Adipocyte (in vitro differentiated cells): ENCODE data around the gene FAM89A.

Experiments used
- DNase-seq: peaks from one replicate; pipeline ENCODE4 v3.0.0-alpha.2; 2015; ENCODE audit warnings: low read depth
- H3K27me3 ChIP-seq: replicated peaks from 2 replicates; pipeline ENCODE4 v1.7.0; 2013; ENCODE audit warnings: mild to moderate bottlenecking, low read length, moderate library complexity; ENCODE audit not compliant: control insufficient read depth, insufficient read depth
- H3K36me3 ChIP-seq: 2 replicates; pipeline ENCODE4 v1.7.0; 2013; ENCODE audit warnings: low read length, mild to moderate bottlenecking, moderate library complexity; ENCODE audit not compliant: control insufficient read depth, insufficient read depth, severe bottlenecking
- H3K4me1 ChIP-seq: 2 replicates; pipeline ENCODE4 v1.7.0; 2013; ENCODE audit warnings: mild to moderate bottlenecking, low read length, moderate library complexity; ENCODE audit not compliant: control insufficient read depth, insufficient read depth
- H3K4me3 ChIP-seq: 2 replicates; pipeline ENCODE4 v1.7.0; 2013; ENCODE audit warnings: mild to moderate bottlenecking, low read length, moderate library complexity
- H3K9ac ChIP-seq: 2 replicates; pipeline ENCODE4 v1.7.0; 2013; ENCODE audit warnings: mild to moderate bottlenecking, low read length, moderate library complexity
- H3K9me3 ChIP-seq: 2 replicates; pipeline ENCODE4 v1.7.0; 2013; ENCODE audit warnings: mild to moderate bottlenecking, low read length, moderate library complexity; ENCODE audit not compliant: control insufficient read depth

Gene FAM89A

GRCh38 chr1:231040019-231040799 is at the start of gene FAM89A:
Gene FAM89A, minus strand, starts transcription at chr1:231040254. Its CDS starts 43 bp downstream, at chr1:231040211.
- peak within 1 kb of the TSS; percentile 92 for H3K9ac ChIP-seq
- peak within 1 kb of the TSS; percentile 87 for H3K4me3 ChIP-seq
- peaks cover 3% of the 10 kb centered on the region for H3K27me3 ChIP-seq
- peaks cover 19% of the 10 kb centered on the region for H3K9me3 ChIP-seq
- H3K36me3 ChIP-seq: no peaks in the 10 kb centered on the region
- peaks cover 35% of the 10 kb centered on the region for H3K4me1 ChIP-seq
- peak; percentile 82 for DNase-seq

- DNase-seq: no peak
- H3K36me3 ChIP-seq: no peaks in the 10 kb centered on the region
- no peaks in the 10 kb centered on the region for H3K4me1 ChIP-seq
- H3K27me3 ChIP-seq: no peaks in the 10 kb centered on the region
- no peaks in the 10 kb centered on the region for H3K9me3 ChIP-seq
- H3K9ac ChIP-seq: no peak overlapping the region
- H3K4me3 ChIP-seq: no peak overlapping the region
These were observed 44.3 kb upstream of the FAM89A start for GRCh38 chr1:231084353-231084752.

- H3K4me1 ChIP-seq: no peaks in the 10 kb centered on the region
- H3K27me3 ChIP-seq: no peaks in the 10 kb centered on the region
- H3K9ac ChIP-seq: no peak overlapping the region
- no peak overlapping the region for H3K4me3 ChIP-seq
- DNase-seq: no peak
- H3K36me3 ChIP-seq: no peaks in the 10 kb centered on the region
- peaks cover 9% of the 10 kb centered on the region for H3K9me3 ChIP-seq
These were observed 39.1 kb upstream of the FAM89A start for GRCh38 chr1:231079163-231079562.

GRCh38 chr1:231078250-231078649 is 38.2 kb upstream of the FAM89A start:
- no peak overlapping the region for H3K4me3 ChIP-seq
- no peak for DNase-seq
- no peaks in the 10 kb centered on the region for H3K36me3 ChIP-seq
- no peaks in the 10 kb centered on the region for H3K4me1 ChIP-seq
- H3K27me3 ChIP-seq: peaks cover 3% of the 10 kb centered on the region
- H3K9me3 ChIP-seq: peaks cover 9% of the 10 kb centered on the region
- no peak overlapping the region for H3K9ac ChIP-seq

- Histone ChIP-seq H3K4me1 (no peaks in the 10 kb centered on the region), H3K4me3 (no peak overlapping the region), H3K9ac (no peak overlapping the region), H3K27me3 (peaks cover 3% of the 10 kb centered on the region), H3K9me3 (peaks cover 9% of the 10 kb centered on the region), H3K36me3 (no peaks in the 10 kb centered on the region)
- DNase-seq: no peak
These were observed 36.7 kb upstream of the FAM89A start for GRCh38 chr1:231076802-231077201.

GRCh38 chr1:231075497-231075896 is 35.4 kb upstream of the FAM89A start:
- DNase-seq: no peak
- Histone ChIP-seq H3K9ac (no peak overlapping the region), H3K9me3 (peaks cover 9% of the 10 kb centered on the region), H3K27me3 (peaks cover 5% of the 10 kb centered on the region), H3K4me1 (no peaks in the 10 kb centered on the region), H3K4me3 (no peak overlapping the region), H3K36me3 (no peaks in the 10 kb centered on the region)

GRCh38 chr1:231075020-231075419 is 35.0 kb upstream of the FAM89A start:
- DNase-seq: no peak
- Histone ChIP-seq H3K9ac (no peak overlapping the region), H3K9me3 (peaks cover 9% of the 10 kb centered on the region), H3K4me3 (no peak overlapping the region), H3K36me3 (no peaks in the 10 kb centered on the region), H3K4me1 (no peaks in the 10 kb centered on the region), H3K27me3 (peaks cover 8% of the 10 kb centered on the region)

- peaks cover 14% of the 10 kb centered on the region for H3K27me3 ChIP-seq
- DNase-seq: no peak
- H3K4me3 ChIP-seq: no peak overlapping the region
- no peaks in the 10 kb centered on the region for H3K36me3 ChIP-seq
- no peak overlapping the region for H3K9ac ChIP-seq
- no peaks in the 10 kb centered on the region for H3K4me1 ChIP-seq
- H3K9me3 ChIP-seq: peaks cover 9% of the 10 kb centered on the region
These were observed 34.0 kb upstream of the FAM89A start for GRCh38 chr1:231074046-231074445.

GRCh38 chr1:231073331-231073730 is 33.3 kb upstream of the FAM89A start:
- no peak overlapping the region for H3K4me3 ChIP-seq
- no peaks in the 10 kb centered on the region for H3K4me1 ChIP-seq
- DNase-seq: no peak

GRCh38 chr1:231072502-231073094 is 32.5 kb upstream of the FAM89A start:
- no peak for DNase-seq
- no peak overlapping the region for H3K4me3 ChIP-seq

More at GRCh38 chr1:231073331-231073730, 33.3 kb upstream of the FAM89A start:
- peaks cover 19% of the 10 kb centered on the region for H3K27me3 ChIP-seq
- no peaks in the 10 kb centered on the region for H3K36me3 ChIP-seq
- peaks cover 9% of the 10 kb centered on the region for H3K9me3 ChIP-seq
- no peak overlapping the region for H3K9ac ChIP-seq

GRCh38 chr1:231072041-231072440 is 32.0 kb upstream of the FAM89A start:
- Histone ChIP-seq H3K9me3 (peaks cover 7% of the 10 kb centered on the region), H3K4me3 (no peak overlapping the region), H3K4me1 (no peaks in the 10 kb centered on the region), H3K36me3 (no peaks in the 10 kb centered on the region), H3K9ac (no peak overlapping the region), H3K27me3 (peaks cover 22% of the 10 kb centered on the region)
- DNase-seq: no peak

More at GRCh38 chr1:231072502-231073094, 32.5 kb upstream of the FAM89A start:
- Histone ChIP-seq H3K27me3 (peaks cover 20% of the 10 kb centered on the region), H3K9ac (no peak overlapping the region), H3K9me3 (peaks cover 9% of the 10 kb centered on the region), H3K4me1 (no peaks in the 10 kb centered on the region), H3K36me3 (no peaks in the 10 kb centered on the region)
